Fibroblast of lung (primary cell): Measurements from ENCODE around the gene GPR22. TPM values are rescaled to one million over a fixed set of nuclear protein-coding genes. Genes with fewer than 3 reads are reported as not detected.

ENCODE experiments used
- DNase-seq, 2 donors: peaks; one replicate each; pipeline versions ENCODE4 v3.0.0 to v3.0.0-alpha.2; 2010; ENCODE audit warnings: low read depth in 2 of 2
- H2AFZ ChIP-seq: 2 replicates; pipeline ENCODE4 v1.5.1; 2012; ENCODE audit warnings: low read length, control low read depth, inconsistent platforms
- H3K27ac ChIP-seq: 2 replicates; pipeline ENCODE4 v1.5.1; 2011; ENCODE audit warnings: low read length, control low read depth; ENCODE audit not compliant: insufficient read depth
- H3K27me3 ChIP-seq: 2 replicates; pipeline ENCODE4 v1.5.1; 2011; ENCODE audit warnings: mild to moderate bottlenecking, low read length; ENCODE audit not compliant: control insufficient read depth, insufficient read depth
- H3K36me3 ChIP-seq: 2 replicates; pipeline ENCODE4 v1.5.1; 2011; ENCODE audit warnings: low read length; ENCODE audit not compliant: control insufficient read depth, insufficient read depth
- H3K4me1 ChIP-seq: 2 replicates; pipeline ENCODE4 v1.5.1; 2011; ENCODE audit warnings: low read length; ENCODE audit not compliant: control insufficient read depth, insufficient read depth; ENCODE audit errors: extremely low read depth
- H3K4me2 ChIP-seq: 2 replicates; pipeline ENCODE4 v1.5.1; 2011; ENCODE audit warnings: low read length, control low read depth; ENCODE audit not compliant: insufficient read depth; ENCODE audit errors: extremely low read depth
- H3K4me3 ChIP-seq, 4 experiments: fragments of 200-600 bp in 1 of 4; sonication (generic) in 1 of 4; replicated peaks in 1 of 4; 2 replicates each; pipeline ENCODE4 v1.5.1; 2011 to 2016; ENCODE audit warnings: low read length in 4 of 4, low read depth in 3 of 4, mild to moderate bottlenecking in 3 of 4, control low read depth in 2 of 4, inconsistent platforms in 1 of 4, mixed read lengths in 1 of 4; ENCODE audit not compliant: insufficient read depth in 1 of 4; ENCODE audit errors: control extremely low read depth in 1 of 4
- H3K79me2 ChIP-seq: 2 replicates; pipeline ENCODE4 v1.5.1; 2012; ENCODE audit warnings: mild to moderate bottlenecking, low read length, inconsistent platforms; ENCODE audit not compliant: control insufficient read depth, insufficient read depth
- H3K9ac ChIP-seq: 2 replicates; pipeline ENCODE4 v1.5.1; 2011; ENCODE audit warnings: mild to moderate bottlenecking, low read length, control low read depth; ENCODE audit not compliant: insufficient read depth
- H3K9me3 ChIP-seq: 2 replicates; pipeline ENCODE4 v1.5.1; 2012; ENCODE audit warnings: low read depth, low read length; ENCODE audit not compliant: control insufficient read depth, insufficient read depth
- H4K20me1 ChIP-seq: 2 replicates; pipeline ENCODE4 v1.5.1; 2011; ENCODE audit warnings: low read length; ENCODE audit not compliant: control insufficient read depth, insufficient read depth; ENCODE audit errors: extremely low read depth
- EZH2 ChIP-seq: IDR thresholded peaks from 2 replicates; pipeline ENCODE4 v1.5.1; 2012; ENCODE audit warnings: low read length, control low read depth, mild to moderate bottlenecking; ENCODE audit errors: missing control alignments
- polyA plus RNA-seq, 2 donors: library from polyadenylated mRNA; depleted of rRNA in 1 of 2; stranded (reverse) in 1 of 2; unstranded in 1 of 2; fragments of >200 nt; gene quantifications; 2 replicates each; pipeline ENCODE4 v1.2.1, GENCODE V29; 2011 to 2012; ENCODE audit warnings: missing spikeins in 1 of 2
- total RNA-seq: library from RNA; depleted of rRNA; stranded (reverse); fragments of >200 nt; gene quantifications from 2 replicates; pipeline ENCODE4 v1.2.1, GENCODE V29; 2014
- TF ChIP-seq, protein P1 (sequence below), 2 donors: IDR thresholded peaks in 1 of 2; conservative IDR thresholded peaks in 1 of 2; 1 replicate in 1 of 2; 2 replicates in 1 of 2; pipeline ENCODE4 v1.5.1; 2011 to 2012; ENCODE audit warnings: low read length in 2 of 2, control low read depth in 1 of 2, inconsistent platforms in 1 of 2, low read depth in 1 of 2, mild to moderate bottlenecking in 1 of 2

Gene GPR22
- total and polyA plus RNA-seq, 2 donors (not counting 1 experiment from before 2014, with no cell fraction given) = not detected

DNA sequence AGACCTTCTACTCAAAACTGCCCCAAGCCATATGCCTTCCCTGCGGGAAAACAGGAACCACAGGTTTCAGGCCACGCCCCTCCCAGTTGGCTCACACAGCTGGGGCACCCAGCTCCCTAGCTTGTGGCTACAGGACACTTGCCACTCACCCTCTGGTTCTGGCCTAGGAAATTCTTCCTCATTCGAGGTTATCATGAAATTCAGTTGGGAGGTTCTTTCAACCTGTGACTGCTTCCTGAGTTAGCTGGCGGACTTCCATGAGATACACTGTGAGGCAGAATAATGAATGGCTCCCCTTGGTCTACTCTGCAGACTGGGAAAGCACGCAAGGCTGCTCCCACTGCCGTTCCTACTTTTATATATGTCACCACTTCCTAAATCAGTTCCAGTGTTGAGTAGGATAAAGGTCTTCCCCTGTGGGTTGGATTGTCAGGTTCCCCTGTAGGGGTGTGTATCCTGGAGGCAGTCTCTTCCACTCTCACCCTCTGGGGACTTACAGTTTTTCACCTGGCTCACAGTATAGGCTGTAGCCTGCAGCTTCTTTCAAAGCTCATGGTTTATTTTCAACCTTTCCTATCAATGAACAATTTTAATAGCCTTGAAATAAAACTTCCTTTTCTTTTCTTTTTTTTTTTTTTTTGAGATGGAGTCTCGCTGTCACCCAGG lies 37.0 kb downstream of the GPR22 start:
- Histone ChIP-seq H3K27ac (no peak overlapping the region), H4K20me1 (no peaks in the 10 kb centered on the region), H2AFZ (no peak overlapping the region), H3K27me3 (no peaks in the 10 kb centered on the region), H3K36me3 (no peaks in the 10 kb centered on the region), H3K9ac (no peak overlapping the region), H3K4me2 (no peak overlapping the region), H3K4me3 (no peak overlapping the region), H3K79me2 (no peaks in the 10 kb centered on the region), H3K4me1 (no peaks in the 10 kb centered on the region), H3K9me3 (no peaks in the 10 kb centered on the region)
- TF ChIP-seq, protein P1, sequence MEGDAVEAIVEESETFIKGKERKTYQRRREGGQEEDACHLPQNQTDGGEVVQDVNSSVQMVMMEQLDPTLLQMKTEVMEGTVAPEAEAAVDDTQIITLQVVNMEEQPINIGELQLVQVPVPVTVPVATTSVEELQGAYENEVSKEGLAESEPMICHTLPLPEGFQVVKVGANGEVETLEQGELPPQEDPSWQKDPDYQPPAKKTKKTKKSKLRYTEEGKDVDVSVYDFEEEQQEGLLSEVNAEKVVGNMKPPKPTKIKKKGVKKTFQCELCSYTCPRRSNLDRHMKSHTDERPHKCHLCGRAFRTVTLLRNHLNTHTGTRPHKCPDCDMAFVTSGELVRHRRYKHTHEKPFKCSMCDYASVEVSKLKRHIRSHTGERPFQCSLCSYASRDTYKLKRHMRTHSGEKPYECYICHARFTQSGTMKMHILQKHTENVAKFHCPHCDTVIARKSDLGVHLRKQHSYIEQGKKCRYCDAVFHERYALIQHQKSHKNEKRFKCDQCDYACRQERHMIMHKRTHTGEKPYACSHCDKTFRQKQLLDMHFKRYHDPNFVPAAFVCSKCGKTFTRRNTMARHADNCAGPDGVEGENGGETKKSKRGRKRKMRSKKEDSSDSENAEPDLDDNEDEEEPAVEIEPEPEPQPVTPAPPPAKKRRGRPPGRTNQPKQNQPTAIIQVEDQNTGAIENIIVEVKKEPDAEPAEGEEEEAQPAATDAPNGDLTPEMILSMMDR (conservative IDR thresholded peaks at IDR 0.05 in 1 of 2, IDR thresholded peaks at IDR 0.05 in 1 of 2; ENCODE audit: low read depth in 1 of 2, low read length in 2 of 2) = no peak
- TF ChIP-seq EZH2 = no peak
- peak in 1 of 2 donors; percentile 20 for DNase-seq

Other genes with a start within 250 kb of the GPR22 start
- 28.2 and 34.5 TPM in 2 replicates for gene COG5, start 93.9 kb downstream of the GPR22 start, total RNA-seq
- 32.7 and 40.3 TPM in 2 replicates for gene COG5, start 93.9 kb downstream of the GPR22 start, polyA plus RNA-seq
- 6.4 and 8.8 TPM in 2 replicates for gene DUS4L, start 93.9 kb downstream of the GPR22 start, total RNA-seq
- gene DUS4L, start 93.9 kb downstream of the GPR22 start, polyA plus RNA-seq = 5.5 TPM in 2 replicates
- gene BCAP29, start 110.2 kb downstream of the GPR22 start, total RNA-seq = 40.8 and 64.7 TPM in 2 replicates
- 68.5 and 79.7 TPM in 2 replicates for gene BCAP29, start 110.2 kb downstream of the GPR22 start, polyA plus RNA-seq
- gene SLC26A4, start 190.8 kb downstream of the GPR22 start, total RNA-seq = 0.26 and 0.50 TPM in 2 replicates
- 0.33 and 0.51 TPM in 2 replicates for gene SLC26A4, start 190.8 kb downstream of the GPR22 start, polyA plus RNA-seq